Activated T-helper 1 cell treated with anti-CD3 and anti-CD28 coated beads, Interleukin-12 subunit alpha, Interleukin-12 subunit beta, Interleukin-2, Interleukin-4 antibody, amounts not matched to agents 30 ng/mL and 10 ng/mL and 1 ng/mL, durations not matched to agents 14 hours and 24 hours and 36 hours (primary cell): ENCODE results near the gene GPATCH8. TPM values are rescaled to one million over a fixed set of nuclear protein-coding genes. Genes with fewer than 3 reads are reported as not detected.

Source experiments
- DNase-seq: peaks from one replicate; pipeline ENCODE4 v3.0.0; 2021; ENCODE audit warnings: low spot score
- H3K27ac Mint-ChIP-seq: one replicate; pipeline ENCODE4 v1.8.0; 2021; ENCODE audit warnings: mild to moderate bottlenecking, mixed read lengths
- H3K27me3 Mint-ChIP-seq: one replicate; pipeline ENCODE4 v1.8.0; 2022; ENCODE audit warnings: mild to moderate bottlenecking, moderate library complexity, mixed read lengths; ENCODE audit not compliant: insufficient read depth
- H3K36me3 Mint-ChIP-seq: one replicate; pipeline ENCODE4 v1.8.0; 2021; ENCODE audit warnings: low read depth, mixed read lengths
- H3K4me1 Mint-ChIP-seq: one replicate; pipeline ENCODE4 v1.8.0; 2021; ENCODE audit warnings: low read depth, mixed read lengths
- H3K4me3 Mint-ChIP-seq: one replicate; pipeline ENCODE4 v1.8.0; 2021; ENCODE audit warnings: mild to moderate bottlenecking, moderate library complexity, mixed read lengths
- H3K9me3 Mint-ChIP-seq: one replicate; pipeline ENCODE4 v1.8.0; 2021; ENCODE audit warnings: mixed read lengths
- intact Hi-C: fragments of 100-400 bp; cut with micrococcal nuclease; formaldehyde crosslinking; loops from one replicate; pipeline ENCODE4 v1.15.1; 2024
- total RNA-seq: library from RNA; stranded (reverse); gene quantifications from 2 replicates; pipeline ENCODE4 v1.2.3, GENCODE V29; 2022

Gene GPATCH8
- total RNA-seq, 1 donor from 2014 or later, result 50.4 TPM

DNA sequence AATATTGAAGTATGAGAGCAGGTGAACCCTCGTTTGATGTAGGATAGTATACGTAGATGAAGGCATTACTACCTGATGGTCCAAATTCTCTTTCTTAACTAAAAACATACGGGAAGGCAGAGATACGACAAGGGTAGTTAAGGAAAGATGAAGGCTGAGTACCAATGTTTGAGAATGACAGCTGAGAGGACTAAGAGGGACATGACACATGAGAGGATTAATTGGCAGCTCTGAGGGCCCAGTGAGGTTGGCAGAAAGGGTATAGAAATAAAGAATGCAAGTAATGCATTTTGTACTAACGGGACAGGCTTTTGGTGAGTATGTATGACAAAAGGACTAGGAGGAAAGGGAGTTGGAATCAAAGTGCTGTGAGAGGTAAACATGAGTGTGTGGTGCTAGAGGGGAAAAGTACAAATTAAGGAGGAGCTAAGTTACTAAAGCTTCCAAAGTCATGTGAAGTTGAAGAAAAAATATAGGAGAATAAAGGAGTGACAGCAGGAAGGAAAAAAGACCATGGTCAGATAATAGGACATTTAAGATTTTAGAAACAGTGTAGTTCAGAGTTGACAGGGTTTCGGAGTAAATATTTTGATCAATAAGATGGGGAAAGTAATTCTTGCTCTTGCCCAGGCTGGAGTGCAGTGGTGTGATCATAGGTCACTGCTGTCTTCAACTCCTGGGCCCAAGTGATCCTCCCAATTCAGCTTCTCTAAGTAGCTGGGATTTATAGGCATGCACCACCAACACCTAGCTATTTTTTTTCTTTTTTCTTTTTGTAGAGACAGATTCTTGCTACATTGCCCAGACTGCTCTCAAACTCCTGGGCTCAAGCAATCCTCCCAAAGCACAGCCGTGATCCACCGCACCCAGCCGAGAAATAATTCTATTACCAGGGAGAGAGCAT, 70.7 kb downstream of the GPATCH8 start:
- Mint-ChIP-seq H3K4me1 (no peaks in the 10 kb centered on the region), H3K27me3 (no peaks in the 10 kb centered on the region), H3K27ac (peak overlapping the region; percentile 20), H3K36me3 (peaks cover 27% of the 10 kb centered on the region), H3K4me3 (no peak overlapping the region), H3K9me3 (no peaks in the 10 kb centered on the region)
- intact Hi-C loops, result no loop called here
- DNase-seq, result no peak

DNA sequence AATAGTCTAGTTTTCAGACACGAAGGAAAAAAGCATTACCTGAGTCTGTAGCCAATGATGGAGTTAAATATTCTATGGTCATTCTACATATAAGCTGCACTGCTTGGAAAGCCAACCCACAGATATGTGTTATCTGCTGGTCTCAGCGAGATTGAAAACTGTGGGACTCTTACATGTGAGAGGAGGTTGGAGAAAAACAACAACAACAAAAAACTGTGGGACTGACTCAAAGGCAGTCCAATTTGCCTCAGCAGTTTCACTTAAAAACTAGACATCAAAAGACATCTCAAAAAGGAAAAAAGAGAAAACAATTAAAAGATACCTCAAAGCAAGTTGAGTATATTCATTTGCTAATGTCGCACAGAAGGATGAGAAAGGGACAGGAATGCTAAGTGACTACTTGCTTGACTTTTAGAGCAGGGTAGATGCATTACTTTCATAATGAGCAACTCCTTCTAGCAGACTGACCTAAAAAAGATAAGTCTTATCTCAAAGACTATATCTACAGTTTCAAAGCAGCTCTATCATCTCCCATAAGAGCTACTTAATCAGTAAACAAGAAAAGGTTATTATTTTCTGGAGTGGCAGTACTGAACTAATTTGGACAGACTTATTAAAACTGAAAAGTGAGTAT, 78.3 kb downstream of the GPATCH8 start:
- peaks cover 24% of the 10 kb centered on the region for H3K36me3 Mint-ChIP-seq
- no peak overlapping the region for H3K4me3 Mint-ChIP-seq
- no peak for DNase-seq
- H3K27ac Mint-ChIP-seq, result peak overlapping the region; percentile 61
- H3K9me3 Mint-ChIP-seq, result no peaks in the 10 kb centered on the region
- H3K4me1 Mint-ChIP-seq, result peaks cover 24% of the 10 kb centered on the region
- intact Hi-C loops, result no loop called here
- no peaks in the 10 kb centered on the region for H3K27me3 Mint-ChIP-seq

DNA sequence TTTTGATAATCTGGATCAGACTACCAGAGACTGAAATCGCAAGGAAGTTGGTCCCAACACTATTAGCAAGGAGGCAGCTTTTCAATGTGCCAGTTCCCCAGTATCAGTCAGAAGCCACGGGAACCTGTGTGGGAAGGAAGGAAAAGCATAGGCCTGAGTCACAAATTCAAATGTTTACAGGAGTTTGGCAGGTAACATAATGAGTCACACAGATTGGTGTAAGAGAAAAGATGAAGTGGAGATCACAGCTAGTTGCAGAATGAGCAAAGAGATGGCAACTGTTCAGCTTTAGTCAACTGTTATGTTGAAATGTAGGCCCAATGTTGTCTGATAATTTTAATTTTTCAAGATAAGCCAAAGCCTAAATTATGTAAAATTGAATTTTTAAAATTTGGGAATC, 85.7 kb downstream of the GPATCH8 start:
- Mint-ChIP-seq H3K9me3 (no peaks in the 10 kb centered on the region), H3K36me3 (peaks cover 27% of the 10 kb centered on the region), H3K4me3 (no peak overlapping the region), H3K27ac (peak overlapping the region; percentile 85), H3K27me3 (no peaks in the 10 kb centered on the region), H3K4me1 (peaks cover 22% of the 10 kb centered on the region)
- intact Hi-C loops, result loop anchor here (2.0 kb wide), 1 partner anchor 15 kb away; no protein-coding TSS in a partner anchor
- no peak for DNase-seq

DNA sequence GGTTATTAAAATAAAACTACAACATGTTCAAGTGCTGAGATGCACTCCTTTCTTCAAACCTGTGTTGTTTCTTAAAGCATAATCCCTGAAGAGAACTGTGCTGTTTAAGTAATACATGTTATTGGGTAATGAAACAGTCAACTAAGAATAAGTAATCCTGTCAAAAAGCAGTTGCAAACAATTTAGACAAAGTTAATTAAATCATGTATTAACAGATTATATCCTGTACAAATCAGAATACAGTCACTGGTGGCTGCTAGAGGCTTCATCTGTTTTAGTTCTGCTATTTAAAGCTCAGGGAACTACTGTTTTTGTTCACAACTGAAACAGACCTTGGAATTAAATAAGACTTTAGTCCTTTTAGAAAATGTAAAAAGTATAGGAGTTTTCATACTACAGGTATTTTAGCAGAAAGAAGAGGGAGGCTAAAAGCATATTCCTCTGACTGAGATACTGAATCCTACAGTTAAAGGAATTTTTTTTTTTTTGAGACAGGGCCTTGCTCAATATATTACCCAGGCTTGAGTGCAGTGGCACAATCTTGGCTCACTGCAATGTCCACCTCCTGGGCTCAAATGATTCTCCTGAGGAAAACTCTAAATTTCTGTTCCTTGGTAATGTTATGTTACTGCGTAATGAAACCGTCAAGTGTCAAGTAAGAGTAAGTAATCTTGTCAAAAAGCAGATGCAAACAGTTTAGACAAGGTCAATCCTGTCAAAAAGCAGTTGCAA, 86.5 kb downstream of the GPATCH8 start:
- intact Hi-C loops, result loop anchor here (2.0 kb wide), 1 partner anchor 14 kb away; no protein-coding TSS in a partner anchor

DNA sequence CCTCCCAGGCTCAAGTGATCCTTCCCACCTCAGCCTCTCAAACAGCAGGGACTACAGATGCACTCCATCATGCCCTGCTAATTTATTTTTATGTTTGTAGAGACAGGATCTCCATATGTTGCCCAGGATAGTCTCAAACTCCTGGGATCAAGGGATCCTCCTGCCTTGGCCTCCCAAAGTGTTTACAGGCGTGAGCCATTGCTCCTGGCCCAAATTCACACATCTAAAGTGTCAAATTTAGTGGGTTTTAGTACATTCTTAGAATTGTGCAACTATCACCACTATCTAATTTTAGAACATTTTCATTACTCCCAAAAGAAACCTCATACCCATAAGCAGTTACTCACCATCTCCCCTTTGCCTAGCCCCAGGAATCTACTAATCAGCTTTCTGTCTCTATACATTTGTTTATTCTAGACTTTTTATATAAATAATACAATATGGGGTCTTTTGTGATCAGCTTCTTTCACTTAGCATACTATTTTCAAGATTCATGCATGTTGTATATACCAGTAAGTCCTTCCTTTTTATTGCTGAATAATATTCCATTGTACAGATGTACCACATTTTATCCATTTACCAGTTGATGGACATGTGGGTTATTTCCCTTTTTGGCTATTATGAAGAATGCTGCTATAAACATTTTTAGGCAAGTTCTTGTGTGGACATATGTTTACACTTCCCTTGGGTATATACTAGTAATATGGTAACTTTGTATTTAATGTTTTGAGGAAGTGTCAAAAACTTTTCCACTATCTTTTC, 88.6 kb downstream of the GPATCH8 start:
- H3K27ac Mint-ChIP-seq, result no peak overlapping the region
- H3K36me3 Mint-ChIP-seq, result peaks cover 25% of the 10 kb centered on the region
- intact Hi-C loops, result no loop called here
- no peaks in the 10 kb centered on the region for H3K27me3 Mint-ChIP-seq
- H3K4me3 Mint-ChIP-seq, result no peak overlapping the region
- H3K9me3 Mint-ChIP-seq, result no peaks in the 10 kb centered on the region
- peaks cover 20% of the 10 kb centered on the region for H3K4me1 Mint-ChIP-seq
- DNase-seq, result no peak

More for the DNA sequence above, 86.5 kb downstream of the GPATCH8 start:
- H3K9me3 Mint-ChIP-seq, result no peaks in the 10 kb centered on the region
- H3K36me3 Mint-ChIP-seq, result peaks cover 27% of the 10 kb centered on the region
- H3K4me1 Mint-ChIP-seq, result peaks cover 22% of the 10 kb centered on the region
- H3K4me3 Mint-ChIP-seq, result no peak overlapping the region
- H3K27me3 Mint-ChIP-seq, result no peaks in the 10 kb centered on the region
- DNase-seq, result no peak
- H3K27ac Mint-ChIP-seq, result no peak overlapping the region

DNA sequence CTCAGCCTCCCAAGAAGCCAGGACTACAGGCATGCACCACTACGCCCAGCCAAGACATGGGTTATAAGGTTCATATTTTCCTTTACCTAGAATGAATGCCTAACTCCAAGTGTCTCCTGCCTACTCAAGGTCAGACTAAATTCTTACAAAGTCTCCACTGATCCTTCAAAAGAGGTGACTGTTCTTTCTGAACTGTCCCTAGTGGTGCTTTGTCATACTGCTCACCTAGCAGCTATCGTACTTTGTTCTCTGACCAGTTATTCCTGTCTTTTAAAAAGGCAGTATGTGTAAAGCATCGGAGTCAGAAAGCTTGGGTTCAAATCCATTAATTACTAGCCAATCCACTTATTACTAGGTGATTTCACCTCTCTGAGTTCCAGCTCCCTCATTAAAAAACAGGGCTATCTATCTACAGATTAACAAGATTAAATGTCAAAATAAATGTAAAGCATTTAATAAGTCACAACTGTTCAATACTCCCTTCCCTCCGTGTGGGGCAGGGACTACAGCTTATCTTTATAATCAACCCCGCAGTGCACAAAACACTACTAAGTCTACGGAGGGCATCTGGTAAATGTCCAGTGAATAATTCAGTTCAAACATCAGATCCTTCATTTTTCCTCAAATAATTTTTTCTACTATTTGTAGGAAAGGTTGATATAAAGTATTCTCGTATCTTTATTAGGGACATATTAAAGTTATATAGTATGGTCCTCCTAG, 93.7 kb downstream of the GPATCH8 start:
- no peaks in the 10 kb centered on the region for H3K4me1 Mint-ChIP-seq
- no peak overlapping the region for H3K4me3 Mint-ChIP-seq
- H3K36me3 Mint-ChIP-seq, result peaks cover 17% of the 10 kb centered on the region
- intact Hi-C loops, result no loop called here
- H3K27ac Mint-ChIP-seq, result no peak overlapping the region
- no peaks in the 10 kb centered on the region for H3K9me3 Mint-ChIP-seq
- DNase-seq, result no peak
- H3K27me3 Mint-ChIP-seq, result no peaks in the 10 kb centered on the region

DNA sequence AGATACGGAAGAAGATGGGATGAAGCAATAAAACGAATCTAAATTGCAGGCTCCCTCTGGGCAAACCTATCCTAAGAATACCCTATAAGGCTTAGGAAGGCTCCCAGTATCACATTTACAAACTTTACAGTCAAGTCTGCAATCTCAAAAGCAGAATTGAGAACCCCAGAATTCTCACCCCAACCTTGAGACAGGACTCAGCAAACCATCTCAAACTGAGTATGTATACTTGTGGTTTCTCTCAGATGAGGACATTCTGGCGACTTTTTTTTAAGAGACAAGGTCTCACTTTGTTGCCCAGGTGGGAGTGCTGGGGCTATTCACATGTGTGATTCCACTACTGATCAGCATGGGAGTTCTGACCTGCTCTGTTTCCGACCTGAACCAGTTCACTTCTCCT, 94.4 kb downstream of the GPATCH8 start:
- H3K27ac Mint-ChIP-seq, result no peak overlapping the region
- H3K36me3 Mint-ChIP-seq, result peaks cover 14% of the 10 kb centered on the region
- intact Hi-C loops, result no loop called here
- no peak overlapping the region for H3K4me3 Mint-ChIP-seq
- H3K27me3 Mint-ChIP-seq, result no peaks in the 10 kb centered on the region
- H3K4me1 Mint-ChIP-seq, result no peaks in the 10 kb centered on the region
- DNase-seq, result no peak
- no peaks in the 10 kb centered on the region for H3K9me3 Mint-ChIP-seq

DNA sequence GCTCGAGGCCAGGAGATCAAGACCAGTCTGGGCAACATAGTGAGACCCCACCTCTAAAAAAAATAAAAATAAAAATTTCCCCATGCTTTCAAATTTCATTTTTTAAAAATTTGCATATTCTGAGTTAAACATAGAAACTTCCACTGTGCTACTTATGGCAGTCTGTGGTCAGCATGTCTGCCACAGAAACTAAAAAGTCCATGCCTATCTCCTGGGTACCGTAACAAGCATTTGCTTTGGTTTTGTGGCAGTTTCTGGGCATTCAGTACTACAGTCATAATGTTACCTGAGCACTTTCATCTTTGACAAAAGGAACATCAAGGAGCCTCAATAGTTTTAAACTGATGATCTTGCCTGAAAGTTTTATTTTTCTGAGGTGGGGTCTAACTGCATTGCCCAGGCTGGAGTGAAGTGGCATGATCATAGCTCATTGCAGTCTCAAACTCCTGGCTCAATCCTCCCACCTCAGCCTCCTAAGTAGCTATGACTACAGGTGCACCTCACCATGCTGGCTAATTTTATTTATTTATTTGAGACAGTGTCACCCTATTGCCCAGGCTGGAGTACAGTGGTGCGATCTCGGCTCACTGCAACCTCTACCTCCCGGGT, 100.5 kb downstream of the GPATCH8 start:
- H3K36me3 Mint-ChIP-seq, result peaks cover 33% of the 10 kb centered on the region
- H3K4me3 Mint-ChIP-seq, result no peak overlapping the region
- H3K9me3 Mint-ChIP-seq, result no peaks in the 10 kb centered on the region
- peak overlapping the region; percentile 31 for H3K27ac Mint-ChIP-seq
- intact Hi-C loops, result loop anchor here (2.0 kb wide), 1 partner anchor 14 kb away; no protein-coding TSS in a partner anchor
- peaks cover 8% of the 10 kb centered on the region for H3K4me1 Mint-ChIP-seq
- no peak for DNase-seq
- no peaks in the 10 kb centered on the region for H3K27me3 Mint-ChIP-seq

DNA sequence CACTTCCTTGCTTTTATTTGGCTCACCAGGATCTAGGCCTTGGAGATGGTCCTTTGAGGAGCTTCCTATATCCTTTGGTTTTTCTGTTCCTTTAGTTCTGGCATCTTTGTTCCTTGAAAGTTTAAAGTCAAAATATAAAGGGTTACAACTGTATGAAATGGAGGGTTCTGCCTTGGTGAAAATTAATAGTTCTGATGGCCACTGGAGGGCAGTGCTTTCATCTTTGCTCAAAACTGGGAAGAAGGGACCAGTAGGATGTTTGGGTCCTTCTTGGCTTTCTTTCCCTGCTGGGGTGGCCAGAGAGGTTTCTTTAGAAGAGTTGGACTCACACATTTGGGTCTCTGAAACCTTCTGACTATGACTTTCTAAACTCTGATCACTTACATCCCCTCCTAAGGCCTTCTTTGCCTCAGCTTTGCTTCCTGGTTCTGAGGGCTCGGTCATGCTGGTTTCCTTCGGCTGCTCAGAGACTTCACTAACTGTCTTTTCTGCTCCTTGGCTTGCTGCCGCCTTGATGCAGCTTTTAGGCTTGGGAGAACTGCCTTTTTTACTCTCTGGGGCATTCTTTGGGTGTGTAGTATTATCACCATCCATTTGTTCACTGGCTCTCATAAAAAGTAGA, 102.9 kb downstream of the GPATCH8 start:
- Mint-ChIP-seq H3K27me3 (no peaks in the 10 kb centered on the region), H3K4me3 (no peak overlapping the region), H3K4me1 (peaks cover 8% of the 10 kb centered on the region), H3K27ac (no peak overlapping the region), H3K36me3 (peaks cover 37% of the 10 kb centered on the region), H3K9me3 (no peaks in the 10 kb centered on the region)
- no peak for DNase-seq
- intact Hi-C loops, result loop anchor here (1.0 kb wide), 1 partner anchor 123 kb away; no protein-coding TSS in a partner anchor

DNA sequence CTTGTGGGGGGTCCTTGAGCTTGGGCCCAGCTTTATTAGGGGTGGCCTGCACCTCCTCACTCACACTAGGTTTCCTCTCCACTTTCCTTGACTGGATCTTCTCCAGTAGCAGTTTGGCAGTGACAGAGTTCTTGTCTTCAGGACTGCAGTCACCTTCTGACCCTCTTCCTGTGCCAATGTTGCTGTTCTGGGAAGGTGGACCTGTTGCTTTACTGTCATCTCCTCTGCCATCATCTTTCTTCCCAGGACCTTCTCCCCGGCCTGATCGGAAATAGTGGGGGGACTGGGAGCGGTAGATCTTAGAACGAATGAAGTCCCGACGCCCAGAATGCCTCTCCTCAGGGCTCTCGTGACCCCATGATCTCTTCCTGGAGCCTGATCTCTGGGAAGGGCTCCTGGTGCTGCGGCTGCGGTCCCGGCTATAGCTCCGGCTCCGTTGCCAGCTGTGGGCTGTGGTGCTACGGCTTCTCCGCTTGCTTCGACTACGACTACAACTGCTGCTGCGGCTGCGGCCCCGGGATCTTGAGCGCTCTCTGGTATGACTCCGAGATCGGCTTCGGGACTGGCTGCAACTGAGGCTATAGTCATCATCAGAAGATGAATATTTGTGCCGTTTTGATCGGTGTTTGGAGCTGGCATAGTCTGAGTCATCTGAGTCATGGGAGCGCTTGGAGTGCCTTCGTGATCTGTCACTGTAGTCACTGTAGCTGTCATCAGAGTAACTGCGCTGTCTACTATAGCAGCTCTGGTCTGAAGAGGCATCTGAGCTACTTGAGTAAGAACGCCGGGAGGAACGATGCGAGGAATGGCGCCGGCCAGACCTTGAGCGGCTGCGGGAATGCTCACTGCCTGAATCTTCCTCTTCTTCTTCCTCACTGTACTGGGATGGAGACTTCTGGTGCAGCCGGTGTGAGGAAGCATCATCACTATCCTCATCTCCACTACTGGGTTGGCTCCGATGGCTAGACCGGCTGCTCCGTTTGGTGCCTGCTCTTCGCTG, 104.2 kb downstream of the GPATCH8 start:
- H3K4me3 Mint-ChIP-seq, result no peak overlapping the region
- no peaks in the 10 kb centered on the region for H3K27me3 Mint-ChIP-seq
- DNase-seq, result no peak
- peaks cover 8% of the 10 kb centered on the region for H3K4me1 Mint-ChIP-seq
- H3K9me3 Mint-ChIP-seq, result no peaks in the 10 kb centered on the region
- no peak overlapping the region for H3K27ac Mint-ChIP-seq
- intact Hi-C loops, result no loop called here
- peaks cover 35% of the 10 kb centered on the region for H3K36me3 Mint-ChIP-seq
